GM21367 (cell line): ENCODE measurements around the gene TEX26.

Experiments
- ATAC-seq: cut with Tn5 transposase; IDR thresholded peaks from one replicate; pipeline ENCODE4 v1.9.1; 2021; ENCODE audit not compliant: unreplicated experiment

Gene TEX26

GRCh38 chr13:31011193-31011860 lies 78.9 kb downstream of the TEX26 start:
- no peak for ATAC-seq

- ATAC-seq: no peak
Measured at GRCh38 chr13:31011901-31012654, 79.6 kb downstream of the TEX26 start.

GRCh38 chr13:31012655-31013024 lies 80.2 kb downstream of the TEX26 start:
- no peak for ATAC-seq

GRCh38 chr13:31014456-31014855 lies 82.0 kb downstream of the TEX26 start:
- ATAC-seq: no peak

GRCh38 chr13:31015199-31015598 lies 82.7 kb downstream of the TEX26 start:
- no peak for ATAC-seq

GRCh38 chr13:31016342-31017325 lies 84.2 kb downstream of the TEX26 start:
- no peak for ATAC-seq

GRCh38 chr13:31018511-31018910 lies 86.1 kb downstream of the TEX26 start:
- no peak for ATAC-seq

GRCh38 chr13:31020996-31021395 lies 88.5 kb downstream of the TEX26 start:
- ATAC-seq: no peak

GRCh38 chr13:31022288-31022895 lies 89.9 kb downstream of the TEX26 start:
- no peak for ATAC-seq

GRCh38 chr13:31022928-31023530 lies 90.6 kb downstream of the TEX26 start:
- ATAC-seq: no peak
